ENCODE results near the gene ZNF525.
"Not testable (repeated sequence)": the region's sequence is repeated elsewhere in the genome, so short reads cannot be mapped to it uniquely, and the experiment has no call there.

Gene ZNF525

DNA sequence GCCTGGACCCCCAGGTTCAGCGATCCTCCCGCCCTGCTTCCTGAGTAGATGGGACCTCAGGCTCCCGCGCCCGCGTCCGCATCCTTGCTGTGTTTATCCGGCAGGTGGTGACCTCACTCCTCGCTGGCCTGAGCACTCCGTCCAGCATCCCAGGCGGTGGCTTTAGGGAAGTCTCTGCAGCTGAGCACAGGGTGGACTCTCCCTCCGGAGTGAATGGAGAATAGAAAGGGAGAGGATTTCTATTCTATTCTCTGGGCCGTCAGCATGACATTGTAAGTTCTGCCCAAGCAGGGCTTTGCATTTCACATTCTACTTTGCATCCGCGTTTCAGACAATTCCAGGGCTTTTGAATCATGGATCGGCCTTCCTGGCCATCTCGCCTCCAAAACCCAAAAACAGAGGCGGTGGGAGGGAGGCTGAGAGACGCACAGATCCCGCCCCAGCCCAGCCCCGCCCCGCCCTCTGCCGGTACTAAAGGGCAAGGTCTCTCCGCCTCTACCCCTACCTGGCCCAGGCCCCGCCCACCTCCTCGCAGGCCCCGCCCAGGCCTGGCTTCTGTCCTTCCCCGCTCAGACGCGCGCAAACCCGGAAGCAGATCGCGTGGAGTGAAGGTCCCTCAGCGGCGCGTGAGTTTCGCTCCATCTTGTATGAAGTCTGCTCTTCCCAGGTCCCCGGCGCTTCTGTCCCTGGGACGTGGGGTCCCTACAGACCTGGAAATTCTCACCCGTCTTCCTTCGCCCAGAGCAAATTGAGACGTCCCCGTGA, at the start of gene ZNF525:
TSS of gene ZNF525 (plus strand) at position 572 of the 765 bp plus-strand sequence. CDS start 6,577 bp downstream, outside the sequence.
- peak; percentile 18 to 79 for DNase-seq

DNA sequence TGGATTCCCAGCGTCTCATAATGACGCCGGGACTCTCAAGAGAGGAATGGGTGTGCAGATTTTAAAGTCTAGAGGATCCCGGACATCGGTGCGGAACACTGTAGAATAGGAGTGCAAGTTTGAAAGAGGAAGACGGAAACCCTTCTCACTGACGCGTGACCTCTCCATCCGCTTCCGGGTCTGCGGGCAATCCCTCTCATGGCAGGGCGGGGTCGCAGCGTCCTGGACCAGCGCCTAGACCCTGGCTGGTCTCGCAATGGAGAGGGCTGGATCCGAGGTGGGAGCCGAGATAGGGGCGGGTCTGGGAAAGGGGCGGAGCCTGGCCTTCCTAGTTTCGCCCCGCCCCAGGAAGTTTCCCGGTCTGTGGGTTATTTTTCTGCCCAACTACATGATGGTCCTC, 36.5 kb upstream of the ZNF525 start:
- DNase-seq = no peak

DNA sequence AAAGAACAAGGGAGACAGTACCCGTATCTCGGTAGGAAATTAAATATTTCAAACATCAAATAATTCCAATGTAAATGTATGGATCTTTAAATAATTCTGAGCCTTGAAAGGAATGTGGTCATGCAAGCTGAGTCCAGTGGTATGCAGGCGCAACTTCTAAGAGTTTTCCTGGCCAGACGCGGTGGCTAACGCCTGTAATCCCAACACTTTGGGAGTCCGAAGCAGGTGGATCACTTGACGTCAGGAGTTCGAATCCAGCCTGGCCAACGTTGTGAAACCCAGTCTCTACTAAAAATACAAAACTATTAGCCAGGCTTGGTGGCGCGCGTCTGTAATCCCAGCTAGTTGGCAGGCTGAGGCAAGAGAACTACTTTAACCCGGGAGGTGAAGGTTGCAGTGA, 33.0 kb upstream of the ZNF525 start:
- DNase-seq = no peak

GRCh38 chr19:53333066-53333462, 32.4 kb upstream of the ZNF525 start:
- no peak for DNase-seq

- peak; percentile 61 to 90 for DNase-seq
These were observed 31.7 kb upstream of the ZNF525 start, which contains the start of gene ZNF845 for GRCh38 chr19:53333463-53334449. TSS of gene ZNF845 (plus strand) at chr19:53333749. CDS start at chr19:53341308, 7,559 bp downstream.

DNA sequence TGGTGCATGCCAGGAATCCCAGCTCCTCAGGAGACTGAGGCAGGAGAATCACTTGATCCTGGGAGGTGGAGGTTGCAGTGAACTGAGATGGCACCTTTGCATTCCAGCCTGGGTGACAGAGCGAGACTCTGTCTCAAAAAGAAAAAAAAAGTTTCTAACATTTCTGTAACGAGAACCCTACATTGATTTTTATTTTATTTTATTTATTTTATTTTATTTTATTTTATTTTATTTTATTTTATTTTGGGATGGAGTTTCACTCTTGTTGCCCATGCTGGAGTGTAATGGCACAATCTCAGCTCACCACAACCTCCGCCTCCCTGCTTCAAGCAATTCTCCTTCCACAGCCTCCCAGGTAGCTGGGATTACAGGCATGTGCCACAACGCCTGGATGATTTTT, 21.1 kb upstream of the ZNF525 start:
- not testable (repeated sequence) for DNase-seq

GRCh38 chr19:53355739-53356138, 9.8 kb upstream of the ZNF525 start:
- DNase-seq = no peak

DNA sequence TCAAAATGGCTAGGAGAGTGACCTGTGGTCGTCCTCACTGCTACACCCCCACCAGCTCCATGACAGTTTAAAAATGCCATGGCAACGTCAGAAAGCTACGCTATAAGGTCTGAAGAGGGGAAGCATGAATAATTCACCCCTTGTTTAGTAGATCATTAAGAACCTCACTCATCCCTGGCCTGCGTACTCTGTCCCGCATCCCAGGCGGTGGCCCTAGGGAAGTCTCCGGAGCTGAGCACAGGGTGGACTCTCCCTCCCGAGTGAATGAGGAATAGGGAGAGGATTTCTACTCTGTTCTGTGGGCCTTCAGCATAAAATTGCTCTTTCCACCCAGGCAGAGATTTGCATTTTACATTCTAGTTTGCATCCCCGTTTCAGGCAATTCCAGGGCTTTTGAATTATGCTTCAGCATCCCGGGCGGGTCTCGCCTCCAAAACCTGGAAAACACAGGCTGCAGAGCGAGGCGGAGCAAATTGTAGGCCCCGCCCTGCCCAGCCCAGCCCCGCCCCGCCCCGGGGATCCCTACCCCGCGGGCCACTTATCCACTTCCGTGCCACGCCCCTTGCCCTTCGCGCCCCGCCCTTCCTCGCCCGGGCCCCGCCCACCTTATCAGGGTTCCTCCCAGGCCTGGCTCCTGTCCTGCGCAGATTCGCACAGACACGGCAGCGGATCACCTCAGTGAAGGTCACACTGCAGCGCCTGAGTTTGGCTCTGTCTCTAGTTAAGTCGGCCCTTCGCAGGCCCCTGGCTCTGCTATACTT, 7.5 kb upstream of the ZNF525 start:
- DNase-seq = no peak

DNA sequence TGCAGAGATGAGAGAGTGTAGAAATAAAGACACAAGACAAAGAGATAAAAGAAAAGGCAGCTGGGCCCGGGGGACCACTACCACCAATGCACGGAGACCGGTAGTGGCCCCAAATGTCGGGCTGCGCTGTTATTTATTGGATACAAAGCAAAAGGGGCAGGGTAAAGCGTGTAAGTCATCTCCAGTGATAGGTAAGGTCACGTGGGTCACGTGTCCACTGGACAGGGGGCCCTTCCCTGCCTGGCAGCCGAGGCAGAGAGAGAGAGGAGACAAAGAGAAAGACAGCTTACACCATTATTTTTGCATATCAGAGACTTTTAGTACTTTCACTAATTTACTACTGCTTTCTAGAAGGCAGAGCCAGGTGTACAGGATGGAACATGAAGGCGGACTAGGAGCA, 5.4 kb upstream of the ZNF525 start:
- DNase-seq = not testable (repeated sequence)

DNA sequence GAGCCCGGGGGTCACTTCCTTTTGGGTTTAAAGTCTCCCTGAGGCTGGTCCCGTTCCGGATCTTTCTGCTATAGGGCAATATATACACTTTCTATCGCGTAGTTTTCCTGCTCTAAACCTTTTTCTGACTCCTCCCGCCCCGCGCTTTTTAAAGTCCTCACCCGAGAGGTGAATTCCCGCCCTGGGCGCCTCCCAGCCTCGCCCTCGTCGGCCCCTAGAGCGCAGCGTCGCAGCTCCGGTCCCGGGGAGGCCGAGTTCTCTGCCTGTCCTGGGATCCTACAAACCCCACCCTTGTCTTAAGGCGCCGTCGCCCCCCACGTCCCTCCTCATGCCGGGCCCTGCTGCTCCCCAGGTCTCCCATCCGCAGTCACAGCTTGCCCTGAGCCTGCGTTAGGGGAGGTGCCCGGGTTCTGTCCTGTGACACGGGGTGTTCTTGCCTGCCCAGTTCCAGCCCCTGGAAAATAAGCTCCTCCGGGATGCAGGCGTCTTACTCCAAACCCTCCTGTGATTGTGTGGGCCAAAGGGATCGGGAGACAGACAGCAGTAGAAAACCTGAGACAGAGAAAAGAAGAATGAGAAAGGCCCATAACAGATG, 491 bp downstream of the ZNF525 start:
- no peak for DNase-seq

- DNase-seq = no peak
These were observed 6.7 kb downstream of the ZNF525 start for GRCh38 chr19:53372196-53372595.

- DNase-seq = no peak
These were observed 8.8 kb downstream of the ZNF525 start for GRCh38 chr19:53374288-53374687.

DNA sequence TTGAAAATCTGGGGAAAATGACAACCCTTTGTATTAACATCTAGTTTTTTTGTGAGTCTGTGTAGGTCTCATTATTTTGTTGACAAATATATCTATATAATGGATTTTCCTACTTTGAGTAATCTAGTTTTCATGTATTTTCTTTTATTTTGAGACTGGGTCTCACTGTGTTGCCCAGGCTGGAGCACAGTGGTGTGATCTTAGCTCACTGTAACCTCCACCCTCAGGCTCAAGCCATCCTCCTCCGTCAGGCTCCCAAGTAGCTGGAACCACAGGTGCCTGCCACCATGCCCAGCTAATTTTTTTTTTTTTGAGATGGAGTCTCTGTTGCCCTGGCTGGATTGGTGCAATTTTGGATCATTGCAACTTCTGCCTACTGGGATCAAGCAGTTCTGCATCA, 9.2 kb downstream of the ZNF525 start:
- DNase-seq = no peak

- no peak for DNase-seq
These were observed 15.9 kb downstream of the ZNF525 start for GRCh38 chr19:53381376-53381775.

- no peak for DNase-seq
These were observed 22.7 kb downstream of the ZNF525 start for GRCh38 chr19:53388168-53388567.

- DNase-seq = no peak
These were observed 23.4 kb downstream of the ZNF525 start for GRCh38 chr19:53388904-53389303.

- no peak for DNase-seq
These were observed 24.1 kb downstream of the ZNF525 start for GRCh38 chr19:53389571-53389970.

GRCh38 chr19:53389978-53390377, 24.5 kb downstream of the ZNF525 start:
- no peak for DNase-seq

GRCh38 chr19:53394522-53394973, 29.0 kb downstream of the ZNF525 start:
- DNase-seq = no peak

- peak; percentile 69 to 90 for DNase-seq
These were observed 29.7 kb downstream of the ZNF525 start, which contains the start of gene ZNF765 for GRCh38 chr19:53394974-53395839. TSS of gene ZNF765 (plus strand) at chr19:53395149. CDS start at chr19:53398016, 2,867 bp downstream.
